ENCODE measurements around the gene NR5A1.

Gene NR5A1

DNA sequence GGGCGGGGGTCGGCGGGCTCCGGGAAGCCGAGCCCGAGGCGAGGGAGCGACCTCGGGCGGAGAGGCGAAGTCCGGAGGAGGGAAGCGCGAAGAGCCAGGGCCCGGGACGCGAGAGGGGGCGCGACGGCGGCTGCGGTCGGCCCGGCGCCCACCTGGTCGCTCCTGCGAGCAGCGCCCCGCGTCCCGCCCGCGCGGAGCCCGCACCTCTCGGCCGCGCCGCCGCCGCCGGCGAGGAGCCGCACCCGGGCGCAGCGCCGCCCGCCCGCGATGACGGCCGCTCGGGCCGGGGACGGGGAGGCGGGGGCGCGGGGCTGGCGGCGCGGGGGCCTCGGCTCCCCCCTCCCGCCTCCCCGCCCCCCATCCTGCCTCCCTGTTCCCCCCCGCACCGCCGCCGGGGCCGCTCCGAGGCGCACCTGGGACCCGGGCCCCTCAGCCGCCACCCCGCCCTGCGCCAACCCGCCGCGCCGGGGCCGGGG, 2.6 kb downstream of the NR5A1 start:
- H3K4me3 ChIP-seq (ENCODE audit: control insufficient read depth in 1 of 7, extremely low read depth in 1 of 7, insufficient read depth in 4 of 7, low read depth in 2 of 7, low read length in 6 of 7) = peak overlapping the region in 4 of 7 experiments; percentile 25 to 68 (median 49)
- CTCF ChIA-PET = no interaction called here
- H3K27me3 ChIP-seq (replicated peaks in 2 of 5; ENCODE audit: control insufficient read depth in 4 of 5, insufficient read depth in 5 of 5, low read length in 4 of 5) = peaks cover 0 to 51% (median 14%) of the 10 kb centered on the region in 5 experiments
- WGBS (ENCODE audit: insufficient coverage) = under 1% methylated on average over 46 of the region's 81 CpGs
- H3K27ac ChIP-seq (ENCODE audit: insufficient read depth in 1 of 2, low read depth in 1 of 2, low read length in 2 of 2, poor library complexity in 1 of 2, severe bottlenecking in 2 of 2) = no peak overlapping the region
- peak in 2 of 3 donors; percentile 23 to 38 for DNase-seq
- POLR2A ChIA-PET = interaction anchor here (0.7 kb wide), 1 partner anchor 11 kb away, joined by 3 read pairs; no protein-coding TSS in a partner anchor
- H3K9me3 ChIP-seq (ENCODE audit: control extremely low read depth in 1 of 5, control insufficient read depth in 4 of 5, insufficient read depth in 2 of 5, low read depth in 1 of 5, low read length in 4 of 5) = no peaks in the 10 kb centered on the region
- no peaks in the 10 kb centered on the region for H3K36me3 ChIP-seq (ENCODE audit: control insufficient read depth in 4 of 4, insufficient read depth in 4 of 4, low read length in 3 of 4)
- H3K4me1 ChIP-seq (ENCODE audit: control extremely low read depth in 1 of 4, control insufficient read depth in 4 of 4, insufficient read depth in 4 of 4, low read length in 3 of 4) = peaks cover 0 to 26% (median 20%) of the 10 kb centered on the region in 4 experiments

DNA sequence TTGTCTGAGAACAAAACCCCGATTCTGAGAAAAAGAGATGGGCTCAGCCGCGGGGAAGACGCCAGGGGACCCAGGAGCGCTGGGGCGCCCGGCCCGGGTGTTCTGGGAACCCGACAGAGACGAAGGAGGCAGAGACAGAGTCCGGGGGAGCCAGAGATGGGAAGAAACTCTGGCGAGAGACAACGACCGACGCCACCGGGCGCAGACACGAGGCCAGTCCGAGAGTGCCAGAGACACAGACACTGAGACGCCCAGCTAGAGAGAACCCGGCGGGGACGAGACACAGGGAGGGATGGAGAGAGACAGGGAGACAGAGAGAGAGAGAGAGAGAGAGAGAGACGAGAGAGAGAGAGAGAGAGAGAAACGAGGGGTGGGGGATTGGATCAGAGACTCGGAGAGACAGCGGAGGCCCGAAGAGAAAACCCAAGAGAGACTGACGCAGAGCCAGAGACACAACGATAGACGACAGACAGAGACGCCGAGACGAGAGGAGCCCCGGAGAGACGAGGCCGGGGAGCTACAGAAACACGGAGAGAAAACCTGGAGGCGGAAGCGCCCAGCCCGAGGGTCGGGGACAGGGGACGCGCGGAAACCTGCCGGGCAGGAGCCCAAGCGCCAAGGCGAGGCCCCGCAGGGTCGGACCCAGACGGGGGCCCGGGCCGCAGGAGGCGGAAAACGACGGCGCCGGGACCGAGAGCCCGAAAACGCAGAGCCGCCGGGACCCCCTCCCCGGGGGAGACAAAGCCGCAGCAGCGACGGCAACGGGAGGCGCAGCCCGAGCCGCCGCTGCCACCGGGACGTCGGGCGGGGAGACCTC, 3.3 kb downstream of the NR5A1 start:
- ChIA-PET POLR2A (interaction anchor here (0.7 kb wide), 1 partner anchor 11 kb away, joined by 3 read pairs; no protein-coding TSS in a partner anchor), CTCF (no interaction called here)
- DNase-seq = peak in 1 of 3 donors; percentile 37
- Histone ChIP-seq H3K27me3 (replicated peaks in 2 of 5; ENCODE audit: control insufficient read depth in 4 of 5, insufficient read depth in 5 of 5, low read length in 4 of 5) (peaks cover 0 to 51% (median 14%) of the 10 kb centered on the region in 5 experiments), H3K4me3 (ENCODE audit: control insufficient read depth in 1 of 7, extremely low read depth in 1 of 7, insufficient read depth in 4 of 7, low read depth in 2 of 7, low read length in 6 of 7) (peak overlapping the region in 5 of 7 experiments; percentile 25 to 68 (median 45)), H3K27ac (ENCODE audit: insufficient read depth in 1 of 2, low read depth in 1 of 2, low read length in 2 of 2, poor library complexity in 1 of 2, severe bottlenecking in 2 of 2) (no peak overlapping the region), H3K4me1 (ENCODE audit: control extremely low read depth in 1 of 4, control insufficient read depth in 4 of 4, insufficient read depth in 4 of 4, low read length in 3 of 4) (peaks cover 0 to 26% (median 20%) of the 10 kb centered on the region in 4 experiments), H3K36me3 (ENCODE audit: control insufficient read depth in 4 of 4, insufficient read depth in 4 of 4, low read length in 3 of 4) (no peaks in the 10 kb centered on the region), H3K9me3 (ENCODE audit: control extremely low read depth in 1 of 5, control insufficient read depth in 4 of 5, insufficient read depth in 2 of 5, low read depth in 1 of 5, low read length in 4 of 5) (no peaks in the 10 kb centered on the region)
- 2% methylated on average over 75 of the region's 76 CpGs for WGBS (ENCODE audit: insufficient coverage)

DNA sequence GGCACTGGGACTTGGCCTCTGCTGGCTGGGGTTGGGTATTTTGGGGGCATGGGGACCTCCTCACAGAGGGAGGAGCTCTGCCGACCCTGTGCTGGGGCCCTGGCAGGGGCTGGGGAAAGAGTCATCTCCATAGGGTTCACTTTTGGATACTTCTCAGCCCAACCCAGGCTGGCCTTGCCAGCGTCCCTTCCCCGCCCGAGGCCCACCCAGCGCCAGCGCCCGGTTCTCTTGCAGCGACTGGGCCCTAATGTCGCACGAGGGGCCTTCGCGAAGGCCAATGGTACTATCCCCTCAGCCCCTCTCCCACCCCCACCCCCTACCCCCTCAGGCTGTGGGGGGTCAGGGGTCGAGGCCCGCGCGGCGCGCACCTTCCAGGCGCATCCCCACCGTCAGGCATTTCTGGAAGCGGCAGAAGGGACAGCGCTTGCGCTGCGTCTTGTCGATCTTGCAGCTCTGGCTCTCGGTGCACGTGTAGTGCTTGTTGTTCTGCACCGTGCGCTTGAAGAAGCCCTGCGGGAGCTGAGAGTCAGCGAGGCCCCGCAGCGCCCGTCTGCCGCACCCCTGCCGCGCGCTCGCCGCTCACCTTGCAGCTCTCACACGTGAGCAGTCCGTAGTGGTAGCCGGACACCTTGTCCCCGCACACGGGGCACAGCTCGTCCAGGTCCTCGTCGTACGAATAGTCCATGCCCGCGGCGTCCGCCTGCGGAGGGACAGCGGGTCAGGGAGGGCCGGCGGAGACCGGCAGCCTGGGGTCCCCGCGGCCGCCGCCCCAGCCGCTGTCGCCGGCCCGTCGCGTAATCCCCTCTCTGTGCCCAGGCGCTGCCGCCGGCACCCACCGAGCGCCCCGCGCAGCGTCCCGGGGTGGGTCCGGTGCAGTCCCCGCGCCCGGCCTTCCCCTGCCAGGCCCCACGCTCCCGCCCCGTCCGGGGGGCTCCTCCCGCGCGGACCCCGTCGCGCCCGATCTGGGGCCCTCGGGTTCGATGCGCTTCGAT, 4.2 kb downstream of the NR5A1 start:
- H3K27me3 ChIP-seq (replicated peaks in 2 of 5; ENCODE audit: control insufficient read depth in 4 of 5, insufficient read depth in 5 of 5, low read length in 4 of 5) = peaks cover 0 to 51% (median 14%) of the 10 kb centered on the region in 5 experiments
- DNase-seq = peak in 2 of 3 donors; percentile 42 to 59
- POLR2A ChIA-PET = no interaction called here
- peak overlapping the region in 3 of 7 experiments; percentile 10 to 68 (median 56) for H3K4me3 ChIP-seq (ENCODE audit: control insufficient read depth in 1 of 7, extremely low read depth in 1 of 7, insufficient read depth in 4 of 7, low read depth in 2 of 7, low read length in 6 of 7)
- WGBS (ENCODE audit: insufficient coverage) = 14% methylated on average over 79 of the region's 96 CpGs
- CTCF ChIA-PET = interaction anchor here (1.5 kb wide), 1 partner anchor 15 kb away, joined by 3 read pairs; no protein-coding TSS in a partner anchor
- H3K27ac ChIP-seq (ENCODE audit: insufficient read depth in 1 of 2, low read depth in 1 of 2, low read length in 2 of 2, poor library complexity in 1 of 2, severe bottlenecking in 2 of 2) = no peak overlapping the region
- H3K4me1 ChIP-seq (ENCODE audit: control extremely low read depth in 1 of 4, control insufficient read depth in 4 of 4, insufficient read depth in 4 of 4, low read length in 3 of 4) = peaks cover 0 to 25% (median 18%) of the 10 kb centered on the region in 4 experiments
- H3K9me3 ChIP-seq (ENCODE audit: control extremely low read depth in 1 of 5, control insufficient read depth in 4 of 5, insufficient read depth in 2 of 5, low read depth in 1 of 5, low read length in 4 of 5) = no peaks in the 10 kb centered on the region
- H3K36me3 ChIP-seq (ENCODE audit: control insufficient read depth in 4 of 4, insufficient read depth in 4 of 4, low read length in 3 of 4) = no peaks in the 10 kb centered on the region

DNA sequence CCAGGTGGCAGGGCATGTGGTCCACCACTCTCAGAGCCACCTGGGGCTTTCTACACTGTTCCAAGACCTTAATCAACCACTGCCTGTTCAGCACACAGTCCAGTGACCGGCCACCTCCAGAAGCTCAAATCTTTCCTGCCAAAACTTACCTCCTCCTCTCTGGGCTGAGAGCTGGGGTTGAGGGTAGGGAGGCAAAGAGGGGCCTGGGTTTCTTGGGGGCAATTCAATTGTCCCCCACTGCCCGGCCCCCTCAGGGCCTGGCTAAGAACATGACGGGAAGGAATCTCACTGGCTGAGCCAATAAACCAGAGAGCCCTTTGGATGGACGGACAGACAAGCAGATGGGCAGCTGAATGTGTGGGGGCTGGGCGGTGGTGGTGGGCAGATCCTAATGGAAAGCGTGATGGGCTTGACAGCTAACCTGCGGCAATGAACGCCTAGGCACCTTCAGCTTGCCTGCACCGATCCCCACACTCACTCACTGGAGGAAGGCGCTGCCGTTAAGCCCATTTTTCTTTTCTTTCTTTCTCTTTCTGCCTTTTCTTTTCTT, 5.4 kb downstream of the NR5A1 start:
- POLR2A ChIA-PET = interaction anchor here (0.5 kb wide), 1 partner anchor 818 kb away, joined by 3 read pairs; no protein-coding TSS in a partner anchor
- H3K4me3 ChIP-seq (ENCODE audit: control insufficient read depth in 1 of 7, extremely low read depth in 1 of 7, insufficient read depth in 4 of 7, low read depth in 2 of 7, low read length in 6 of 7) = no peak overlapping the region
- no peak for DNase-seq
- H3K9me3 ChIP-seq (ENCODE audit: control extremely low read depth in 1 of 5, control insufficient read depth in 4 of 5, insufficient read depth in 2 of 5, low read depth in 1 of 5, low read length in 4 of 5) = no peaks in the 10 kb centered on the region
- WGBS (ENCODE audit: insufficient coverage) = 95% methylated on average over 4 of the region's 11 CpGs
- H3K4me1 ChIP-seq (ENCODE audit: control extremely low read depth in 1 of 4, control insufficient read depth in 4 of 4, insufficient read depth in 4 of 4, low read length in 3 of 4) = peaks cover 0 to 29% (median 21%) of the 10 kb centered on the region in 4 experiments
- peaks cover 0 to 51% (median 14%) of the 10 kb centered on the region in 5 experiments for H3K27me3 ChIP-seq (replicated peaks in 2 of 5; ENCODE audit: control insufficient read depth in 4 of 5, insufficient read depth in 5 of 5, low read length in 4 of 5)
- H3K27ac ChIP-seq (ENCODE audit: insufficient read depth in 1 of 2, low read depth in 1 of 2, low read length in 2 of 2, poor library complexity in 1 of 2, severe bottlenecking in 2 of 2) = no peak overlapping the region
- no peaks in the 10 kb centered on the region for H3K36me3 ChIP-seq (ENCODE audit: control insufficient read depth in 4 of 4, insufficient read depth in 4 of 4, low read length in 3 of 4)
- CTCF ChIA-PET = interaction anchor here (1.3 to 1.5 kb wide), 2 partner anchors 13 to 21 kb away, joined by 3 read pairs; no protein-coding TSS in a partner anchor

DNA sequence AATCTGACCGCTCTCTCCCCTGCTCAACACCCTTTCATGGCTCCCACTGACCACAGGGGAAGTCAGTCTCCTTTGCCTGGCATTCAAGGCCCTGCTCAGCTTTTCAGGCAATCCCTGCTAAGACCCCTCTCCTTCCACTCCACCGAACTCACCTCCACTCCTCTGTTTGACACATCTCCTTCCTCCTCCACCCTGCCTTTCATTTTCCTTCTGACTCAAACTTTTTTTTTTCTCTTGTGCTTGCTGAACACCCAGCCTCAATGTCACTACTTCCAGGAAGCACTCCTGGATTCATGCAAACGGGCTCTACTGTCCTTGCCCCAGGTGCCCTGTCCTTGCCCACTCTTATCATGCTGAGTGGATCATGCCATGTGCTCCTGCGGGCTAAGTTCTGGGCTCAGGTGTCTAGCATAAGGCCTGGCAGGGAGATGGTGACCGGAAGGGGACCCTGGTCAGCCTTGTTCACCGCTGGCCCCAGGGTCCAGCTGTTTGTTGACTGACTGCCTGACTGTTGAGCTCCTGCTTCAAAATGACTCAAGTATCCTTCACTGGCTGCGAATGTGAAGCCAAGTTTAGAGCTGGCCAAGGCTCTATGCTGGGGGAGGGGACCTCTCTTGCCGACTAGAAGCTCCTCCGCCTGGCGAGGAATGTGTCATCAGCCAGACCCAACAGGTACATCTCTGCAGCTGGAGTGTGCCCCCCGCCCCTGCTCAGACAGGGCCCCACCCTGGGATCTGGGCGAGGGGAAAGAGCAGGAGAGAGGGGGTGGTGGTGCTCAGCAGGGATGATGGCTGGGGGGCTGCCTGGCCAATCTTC, 6.2 kb downstream of the NR5A1 start:
- H3K9me3 ChIP-seq (ENCODE audit: control extremely low read depth in 1 of 5, control insufficient read depth in 4 of 5, insufficient read depth in 2 of 5, low read depth in 1 of 5, low read length in 4 of 5) = no peaks in the 10 kb centered on the region
- H3K27me3 ChIP-seq (replicated peaks in 2 of 5; ENCODE audit: control insufficient read depth in 4 of 5, insufficient read depth in 5 of 5, low read length in 4 of 5) = peaks cover 0 to 49% (median 14%) of the 10 kb centered on the region in 5 experiments
- CTCF ChIA-PET = interaction anchor here (1.1 to 1.3 kb wide), 2 partner anchors 11 to 20 kb away, joined by 3 to 5 read pairs; no protein-coding TSS in a partner anchor

More for the DNA sequence above, 6.2 kb downstream of the NR5A1 start:
- Histone ChIP-seq H3K4me3 (ENCODE audit: control insufficient read depth in 1 of 7, extremely low read depth in 1 of 7, insufficient read depth in 4 of 7, low read depth in 2 of 7, low read length in 6 of 7) (no peak overlapping the region), H3K4me1 (ENCODE audit: control extremely low read depth in 1 of 4, control insufficient read depth in 4 of 4, insufficient read depth in 4 of 4, low read length in 3 of 4) (peaks cover 0 to 38% (median 29%) of the 10 kb centered on the region in 4 experiments), H3K27ac (ENCODE audit: insufficient read depth in 1 of 2, low read depth in 1 of 2, low read length in 2 of 2, poor library complexity in 1 of 2, severe bottlenecking in 2 of 2) (no peak overlapping the region), H3K36me3 (ENCODE audit: control insufficient read depth in 4 of 4, insufficient read depth in 4 of 4, low read length in 3 of 4) (no peaks in the 10 kb centered on the region)
- 95% methylated on average over 10 of the region's 12 CpGs for WGBS (ENCODE audit: insufficient coverage)
- DNase-seq = no peak
- POLR2A ChIA-PET = no interaction called here

Data from common myeloid progenitor, CD34-positive (primary cell).